Dendritic cell treated with granulocyte-macrophage colony-stimulating factor and Interleukin-4, amounts not matched to agents 40 ng/mL and 50 ng/mL, for 4 days (primary cell): ENCODE measurements around the gene SNX9.

ENCODE experiments used
- H3K27ac Mint-ChIP-seq: one replicate; pipeline ENCODE4 v1.8.0; 2022; ENCODE audit warnings: mild to moderate bottlenecking, mixed read lengths
- H3K27me3 Mint-ChIP-seq: one replicate; pipeline ENCODE4 v1.8.0; 2022; ENCODE audit warnings: mild to moderate bottlenecking, mixed read lengths
- H3K36me3 Mint-ChIP-seq: one replicate; pipeline ENCODE4 v1.8.0; 2022; ENCODE audit warnings: low read depth, mixed read lengths
- H3K4me1 Mint-ChIP-seq: one replicate; pipeline ENCODE4 v1.8.0; 2022; ENCODE audit warnings: low read depth, mixed read lengths
- H3K4me3 Mint-ChIP-seq: one replicate; pipeline ENCODE4 v1.8.0; 2022; ENCODE audit warnings: mild to moderate bottlenecking, moderate library complexity, mixed read lengths
- H3K9me3 Mint-ChIP-seq: one replicate; pipeline ENCODE4 v1.8.0; 2022; ENCODE audit warnings: mixed read lengths
- intact Hi-C: fragments of 100-400 bp; cut with micrococcal nuclease; formaldehyde crosslinking; loops from one replicate; pipeline ENCODE4 v1.15.0; 2022

The SNX9 gene

DNA sequence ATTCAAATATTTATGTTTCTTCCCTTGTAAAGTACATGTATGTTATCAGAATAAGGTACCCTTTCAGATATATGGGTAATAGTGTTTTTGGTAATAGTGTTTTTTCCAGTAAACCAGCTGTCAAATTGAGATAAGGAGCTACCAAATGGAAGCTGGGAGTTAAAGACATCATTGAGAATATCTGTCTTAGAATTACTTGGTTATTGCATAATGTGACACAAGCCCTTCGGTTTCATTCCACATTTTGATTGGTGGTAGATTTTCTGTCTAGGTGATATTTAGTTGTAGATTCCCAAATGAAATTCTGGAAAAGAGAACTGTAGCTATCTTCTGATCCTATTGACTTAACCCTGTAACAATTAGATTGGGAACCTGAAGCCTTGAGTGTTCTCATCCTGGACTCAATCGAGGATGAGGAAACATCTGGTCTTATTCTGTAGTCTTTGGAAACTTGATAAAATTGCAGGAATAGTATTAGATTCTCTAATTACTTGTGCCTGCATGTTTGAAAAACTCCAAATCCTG, 83.6 kb downstream of the SNX9 start:
- H3K27ac Mint-ChIP-seq: no peak overlapping the region
- no peaks in the 10 kb centered on the region for H3K27me3 Mint-ChIP-seq
- no peaks in the 10 kb centered on the region for H3K9me3 Mint-ChIP-seq
- intact Hi-C loops: no loop called here
- H3K36me3 Mint-ChIP-seq: peaks cover 93% of the 10 kb centered on the region
- H3K4me3 Mint-ChIP-seq: no peak overlapping the region
- peaks cover 1% of the 10 kb centered on the region for H3K4me1 Mint-ChIP-seq

DNA sequence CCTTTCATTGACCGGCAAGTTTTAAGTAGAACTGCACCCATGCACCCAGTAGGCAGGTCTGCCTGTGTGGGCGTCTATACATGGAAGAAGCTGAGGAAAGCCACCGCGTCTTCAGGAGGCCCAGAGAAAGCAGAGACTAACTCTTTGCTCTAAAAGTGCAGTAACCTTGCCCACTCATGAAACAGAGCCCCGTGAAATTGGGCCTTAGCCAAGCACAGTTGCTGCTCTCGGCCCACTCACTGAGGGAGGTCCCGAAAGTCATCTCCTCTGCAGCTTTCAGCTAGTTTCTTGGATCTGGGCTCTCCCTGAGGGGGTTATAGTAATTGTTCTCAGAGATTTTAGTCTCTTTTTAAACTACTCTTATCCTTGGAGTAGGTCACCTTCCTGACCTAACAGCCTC, 84.6 kb downstream of the SNX9 start:
- Mint-ChIP-seq H3K4me1 (no peaks in the 10 kb centered on the region), H3K9me3 (no peaks in the 10 kb centered on the region), H3K27ac (no peak overlapping the region), H3K4me3 (no peak overlapping the region), H3K36me3 (peaks cover 90% of the 10 kb centered on the region), H3K27me3 (no peaks in the 10 kb centered on the region)
- intact Hi-C loops: no loop called here

DNA sequence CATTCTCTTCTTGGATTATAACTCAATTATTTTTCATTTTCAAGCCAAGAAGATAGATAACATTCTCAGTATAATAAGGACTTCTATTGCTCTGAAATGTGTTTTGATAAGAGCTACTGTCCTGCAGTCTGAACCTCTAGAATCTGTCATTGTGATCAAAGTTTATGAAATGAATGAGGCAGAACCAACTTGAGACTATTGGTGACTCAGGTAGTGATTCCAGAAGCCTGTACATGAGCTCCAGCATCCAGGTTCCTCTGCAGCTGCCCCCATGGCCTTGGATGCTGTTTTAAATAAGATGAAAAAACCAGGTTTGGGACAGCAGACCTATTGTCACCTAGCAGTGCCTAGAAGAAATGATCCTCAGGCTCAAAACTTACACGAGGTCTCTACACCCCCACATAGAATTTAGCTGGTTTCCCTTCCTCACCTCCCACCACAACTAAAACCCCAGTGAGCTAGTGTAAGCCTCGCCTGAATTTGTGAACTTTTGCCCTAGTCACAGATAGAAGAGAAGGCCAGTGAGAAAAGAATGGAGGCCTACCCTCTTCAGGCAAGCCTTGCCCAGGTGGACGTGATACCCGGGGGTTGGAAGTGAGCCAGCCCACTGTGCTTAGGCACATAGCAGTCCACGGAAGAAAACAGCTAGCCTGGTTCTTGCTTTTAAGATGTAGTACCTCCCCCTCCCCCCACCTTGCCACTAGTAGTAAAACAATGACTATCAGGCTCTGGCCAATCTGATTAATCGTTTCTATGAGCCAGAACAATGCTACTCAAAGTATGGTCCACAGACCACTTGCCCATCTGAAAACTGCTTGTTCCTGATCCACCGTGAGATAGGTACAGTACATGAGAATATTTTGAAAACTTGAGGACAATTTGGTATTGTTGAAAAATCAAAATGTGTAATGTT, 85.6 kb downstream of the SNX9 start:
- Mint-ChIP-seq H3K4me3 (no peak overlapping the region), H3K27ac (no peak overlapping the region), H3K36me3 (peaks cover 85% of the 10 kb centered on the region), H3K27me3 (no peaks in the 10 kb centered on the region), H3K4me1 (no peaks in the 10 kb centered on the region), H3K9me3 (no peaks in the 10 kb centered on the region)
- intact Hi-C loops: no loop called here

GRCh38 chr6:157909282-157909664, 86.2 kb downstream of the SNX9 start:
- H3K27ac Mint-ChIP-seq: no peak overlapping the region

DNA sequence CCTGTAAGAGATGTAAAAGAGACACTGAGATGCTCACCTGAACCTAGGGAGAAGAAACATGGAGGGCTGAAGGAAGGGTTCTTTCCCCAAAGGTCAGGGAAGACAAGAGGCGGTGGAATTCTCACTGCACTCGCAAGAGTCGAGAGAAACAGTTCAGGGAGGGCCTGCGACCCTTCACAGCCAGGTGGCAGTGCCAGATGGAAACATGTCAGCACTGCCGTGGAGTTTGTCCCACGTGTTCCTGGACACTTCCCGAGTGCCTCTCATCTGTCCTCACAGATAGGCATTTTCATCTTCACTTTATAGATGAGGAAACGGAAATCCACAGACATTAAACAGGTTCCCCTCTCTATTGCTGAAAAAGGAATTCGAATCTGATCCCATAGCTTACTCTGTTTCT, 88.2 kb downstream of the SNX9 start:
- H3K36me3 Mint-ChIP-seq: peaks cover 89% of the 10 kb centered on the region
- no peak overlapping the region for H3K27ac Mint-ChIP-seq
- no peaks in the 10 kb centered on the region for H3K9me3 Mint-ChIP-seq
- intact Hi-C loops: no loop called here
- no peak overlapping the region for H3K4me3 Mint-ChIP-seq
- no peaks in the 10 kb centered on the region for H3K27me3 Mint-ChIP-seq
- no peaks in the 10 kb centered on the region for H3K4me1 Mint-ChIP-seq

More at GRCh38 chr6:157909282-157909664, 86.2 kb downstream of the SNX9 start:
- no peaks in the 10 kb centered on the region for H3K27me3 Mint-ChIP-seq
- intact Hi-C loops: no loop called here
- H3K9me3 Mint-ChIP-seq: no peaks in the 10 kb centered on the region
- no peak overlapping the region for H3K4me3 Mint-ChIP-seq
- no peaks in the 10 kb centered on the region for H3K4me1 Mint-ChIP-seq
- H3K36me3 Mint-ChIP-seq: peaks cover 85% of the 10 kb centered on the region

GRCh38 chr6:157911786-157912185, 88.7 kb downstream of the SNX9 start:
- Mint-ChIP-seq H3K9me3 (no peaks in the 10 kb centered on the region), H3K4me3 (no peak overlapping the region), H3K4me1 (no peaks in the 10 kb centered on the region), H3K36me3 (peaks cover 89% of the 10 kb centered on the region), H3K27ac (no peak overlapping the region), H3K27me3 (no peaks in the 10 kb centered on the region)
- intact Hi-C loops: no loop called here

DNA sequence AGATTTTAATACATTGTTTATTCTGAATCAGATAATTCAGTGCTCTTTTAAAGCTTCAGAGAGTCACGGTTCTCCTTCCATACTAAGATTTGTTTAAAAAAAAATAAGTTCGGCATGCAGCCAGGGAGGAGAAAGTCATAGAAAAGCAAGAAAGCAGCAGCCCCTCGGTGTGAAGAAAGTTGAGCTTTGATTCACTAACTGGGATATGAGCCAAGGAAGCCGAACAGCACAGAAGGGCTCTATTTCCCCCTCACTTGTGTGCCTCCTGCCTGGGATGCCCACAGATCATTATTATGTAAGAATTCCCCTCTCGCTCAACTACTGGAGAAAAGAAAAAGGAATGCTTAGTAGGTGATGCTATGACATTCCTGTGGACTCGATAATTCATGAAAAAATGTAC, 89.3 kb downstream of the SNX9 start:
- H3K27me3 Mint-ChIP-seq: no peaks in the 10 kb centered on the region
- no peaks in the 10 kb centered on the region for H3K9me3 Mint-ChIP-seq
- H3K4me3 Mint-ChIP-seq: no peak overlapping the region
- no peak overlapping the region for H3K27ac Mint-ChIP-seq
- intact Hi-C loops: no loop called here
- H3K36me3 Mint-ChIP-seq: peaks cover 89% of the 10 kb centered on the region
- H3K4me1 Mint-ChIP-seq: no peaks in the 10 kb centered on the region

GRCh38 chr6:157921685-157922367, 98.8 kb downstream of the SNX9 start:
- H3K27ac Mint-ChIP-seq: no peak overlapping the region
- intact Hi-C loops: no loop called here
- no peak overlapping the region for H3K4me3 Mint-ChIP-seq
- H3K9me3 Mint-ChIP-seq: peaks cover 7% of the 10 kb centered on the region
- no peaks in the 10 kb centered on the region for H3K4me1 Mint-ChIP-seq
- no peaks in the 10 kb centered on the region for H3K27me3 Mint-ChIP-seq
- H3K36me3 Mint-ChIP-seq: peaks cover 92% of the 10 kb centered on the region

DNA sequence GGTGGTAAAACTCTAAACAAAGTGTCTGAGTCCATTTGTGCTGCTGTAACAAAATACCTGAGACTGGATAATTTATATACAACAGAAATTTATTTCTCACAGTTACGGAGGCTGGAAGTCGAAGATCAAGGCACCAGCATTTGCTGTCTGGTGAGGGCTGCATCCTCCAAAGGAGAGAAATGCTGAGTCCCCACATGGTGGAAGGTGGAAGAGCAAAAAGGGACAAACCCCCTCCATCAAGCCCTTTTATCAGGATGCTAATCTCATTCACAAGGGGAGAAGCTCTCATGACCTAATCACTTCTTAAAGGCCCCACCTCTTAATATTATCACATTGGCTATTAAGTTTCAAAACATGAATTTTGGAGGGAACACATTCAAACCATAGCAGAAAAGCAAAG, 102.7 kb downstream of the SNX9 start:
- Mint-ChIP-seq H3K9me3 (no peaks in the 10 kb centered on the region), H3K27me3 (no peaks in the 10 kb centered on the region), H3K4me1 (peaks cover 12% of the 10 kb centered on the region), H3K4me3 (no peak overlapping the region), H3K27ac (no peak overlapping the region), H3K36me3 (peaks cover 94% of the 10 kb centered on the region)
- intact Hi-C loops: no loop called here

- Mint-ChIP-seq H3K9me3 (no peaks in the 10 kb centered on the region), H3K4me3 (no peak overlapping the region), H3K27ac (no peak overlapping the region), H3K4me1 (peaks cover 12% of the 10 kb centered on the region), H3K27me3 (no peaks in the 10 kb centered on the region), H3K36me3 (peaks cover 95% of the 10 kb centered on the region)
- intact Hi-C loops: no loop called here
Measured at GRCh38 chr6:157927011-157927410, 104.0 kb downstream of the SNX9 start.

- Mint-ChIP-seq H3K4me1 (peaks cover 12% of the 10 kb centered on the region), H3K27me3 (no peaks in the 10 kb centered on the region), H3K9me3 (no peaks in the 10 kb centered on the region), H3K27ac (no peak overlapping the region), H3K4me3 (no peak overlapping the region), H3K36me3 (peaks cover 97% of the 10 kb centered on the region)
- intact Hi-C loops: loop anchor here (2.0 kb wide), 1 partner anchor 144 kb away; no protein-coding TSS in a partner anchor
Measured at GRCh38 chr6:157928428-157928827, 105.4 kb downstream of the SNX9 start.

- Mint-ChIP-seq H3K4me1 (peaks cover 12% of the 10 kb centered on the region), H3K27me3 (no peaks in the 10 kb centered on the region), H3K27ac (no peak overlapping the region), H3K4me3 (no peak overlapping the region), H3K9me3 (no peaks in the 10 kb centered on the region), H3K36me3 (peaks cover 97% of the 10 kb centered on the region)
- intact Hi-C loops: loop anchor here (2.0 kb wide), 1 partner anchor 144 kb away; no protein-coding TSS in a partner anchor
Measured at GRCh38 chr6:157929076-157929475, 106.0 kb downstream of the SNX9 start.

DNA sequence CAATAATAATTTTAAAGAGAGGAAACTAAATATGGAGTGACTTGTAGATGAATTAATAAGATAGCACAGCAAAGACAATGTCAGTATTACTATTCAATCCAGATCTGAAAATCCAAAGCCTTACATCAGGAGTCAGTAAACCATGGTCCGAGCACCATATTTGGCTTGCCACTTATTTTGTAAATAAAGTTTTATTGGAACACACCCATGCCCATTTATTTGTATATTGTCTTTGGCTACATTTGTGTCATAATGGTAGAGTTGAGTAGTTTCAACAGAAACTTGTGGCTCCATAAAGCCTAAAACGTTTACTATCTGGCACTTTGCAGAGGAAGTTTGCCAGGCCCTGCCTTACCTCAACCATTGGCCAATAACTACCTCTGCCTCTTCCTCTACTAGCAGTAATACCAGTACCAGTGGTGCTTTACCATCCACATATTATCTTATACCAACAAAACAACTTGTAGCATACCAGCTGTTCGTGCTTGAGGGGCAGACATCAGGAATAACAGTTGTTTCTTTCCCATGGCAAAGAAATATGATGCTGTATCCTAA, 106.8 kb downstream of the SNX9 start:
- Mint-ChIP-seq H3K4me1 (peaks cover 12% of the 10 kb centered on the region), H3K27me3 (no peaks in the 10 kb centered on the region), H3K27ac (no peak overlapping the region), H3K36me3 (peaks cover 96% of the 10 kb centered on the region), H3K4me3 (no peak overlapping the region), H3K9me3 (no peaks in the 10 kb centered on the region)
- intact Hi-C loops: loop anchor here (2.0 kb wide), 1 partner anchor 143 kb away; no protein-coding TSS in a partner anchor

GRCh38 chr6:157935786-157936185, 112.7 kb downstream of the SNX9 start:
- H3K4me3 Mint-ChIP-seq: no peak overlapping the region
- peaks cover 93% of the 10 kb centered on the region for H3K36me3 Mint-ChIP-seq
- intact Hi-C loops: no loop called here
- no peaks in the 10 kb centered on the region for H3K27me3 Mint-ChIP-seq
- no peak overlapping the region for H3K27ac Mint-ChIP-seq
- H3K4me1 Mint-ChIP-seq: no peaks in the 10 kb centered on the region
- no peaks in the 10 kb centered on the region for H3K9me3 Mint-ChIP-seq
